Activated CD4-positive, CD25-positive, alpha-beta regulatory T cell treated with anti-CD3 and anti-CD28 coated beads, Interleukin-2, amount 50 U/mL, for 16 hours (primary cell): Measurements from ENCODE around the gene TBX22.
"Not testable (repeated sequence)": the region's sequence is repeated elsewhere in the genome, so short reads cannot be mapped to it uniquely, and the experiment has no call there.

Source experiments
- DNase-seq: peaks from one replicate; pipeline ENCODE4 v3.0.0-alpha.2; 2020; ENCODE audit warnings: low read depth, low spot score

TBX22 gene, protein sequence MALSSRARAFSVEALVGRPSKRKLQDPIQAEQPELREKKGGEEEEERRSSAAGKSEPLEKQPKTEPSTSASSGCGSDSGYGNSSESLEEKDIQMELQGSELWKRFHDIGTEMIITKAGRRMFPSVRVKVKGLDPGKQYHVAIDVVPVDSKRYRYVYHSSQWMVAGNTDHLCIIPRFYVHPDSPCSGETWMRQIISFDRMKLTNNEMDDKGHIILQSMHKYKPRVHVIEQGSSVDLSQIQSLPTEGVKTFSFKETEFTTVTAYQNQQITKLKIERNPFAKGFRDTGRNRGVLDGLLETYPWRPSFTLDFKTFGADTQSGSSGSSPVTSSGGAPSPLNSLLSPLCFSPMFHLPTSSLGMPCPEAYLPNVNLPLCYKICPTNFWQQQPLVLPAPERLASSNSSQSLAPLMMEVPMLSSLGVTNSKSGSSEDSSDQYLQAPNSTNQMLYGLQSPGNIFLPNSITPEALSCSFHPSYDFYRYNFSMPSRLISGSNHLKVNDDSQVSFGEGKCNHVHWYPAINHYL

GRCh38 chrX:80014141-80014940, at the start of gene TBX22:
Gene TBX22 (plus strand): TSS chrX:80014753. CDS start chrX:80022270, 7,517 bp downstream.
- DNase-seq, result no peak

DNA sequence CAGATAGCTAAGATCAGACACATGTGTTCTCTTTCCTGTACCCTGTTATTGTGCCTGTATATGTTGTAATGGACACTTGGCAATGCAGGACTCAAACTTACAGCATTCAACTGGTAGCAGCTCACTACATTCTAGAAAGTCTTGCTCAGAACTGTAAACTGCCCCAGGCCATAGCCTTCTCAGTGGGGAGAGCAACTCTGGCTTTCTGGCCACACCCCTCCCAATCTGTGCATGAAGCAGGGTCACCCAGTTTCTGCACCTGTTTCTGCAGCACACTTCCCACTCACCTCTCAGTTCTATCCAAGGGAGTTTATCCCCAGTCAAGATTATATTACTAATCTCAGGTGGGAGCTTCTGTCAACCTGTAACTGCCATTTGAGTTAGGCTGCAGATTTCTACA, 38.9 kb upstream of the TBX22 start:
- no peak for DNase-seq

DNA sequence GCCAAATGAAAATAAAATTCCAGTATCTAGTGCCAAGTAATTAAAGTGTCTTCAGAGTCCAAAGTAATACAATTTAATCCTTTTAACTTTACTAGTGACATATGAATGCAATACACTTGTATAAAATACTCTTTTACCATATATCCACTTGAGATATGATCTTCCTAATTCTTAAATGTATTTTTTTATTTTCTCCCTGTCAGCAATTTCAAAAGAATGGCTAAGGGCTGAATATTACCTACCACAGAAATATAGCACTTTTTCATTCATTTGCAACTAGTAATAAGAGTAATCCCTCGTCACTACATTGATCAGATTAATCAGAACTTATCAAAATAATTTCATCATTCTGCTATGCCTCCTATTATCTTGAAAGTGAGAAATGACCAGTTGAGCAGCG, 10.1 kb upstream of the TBX22 start:
- no peak for DNase-seq

DNA sequence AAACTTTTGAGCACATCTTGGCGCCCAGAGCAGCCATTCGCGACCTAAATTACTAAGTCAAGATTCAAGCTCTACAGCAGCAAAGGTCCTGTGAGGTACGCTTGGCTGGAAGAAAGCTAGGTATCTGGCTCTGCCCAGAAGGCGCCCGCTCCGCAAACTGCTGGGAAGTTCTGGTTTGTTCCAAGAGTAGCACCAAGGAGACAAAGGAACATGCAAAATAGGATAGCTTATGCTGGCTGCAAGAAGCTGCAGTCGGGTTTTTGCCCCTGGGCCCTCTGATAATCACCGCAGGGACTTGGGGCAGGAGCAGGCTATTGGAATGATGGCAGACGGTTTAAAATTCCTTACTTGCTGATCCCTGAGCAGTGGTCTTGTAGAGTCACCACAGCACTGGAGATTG, 3.0 kb upstream of the TBX22 start:
- no peak for DNase-seq

GRCh38 chrX:80016182-80016581, 1.6 kb downstream of the TBX22 start:
- no peak for DNase-seq

DNA sequence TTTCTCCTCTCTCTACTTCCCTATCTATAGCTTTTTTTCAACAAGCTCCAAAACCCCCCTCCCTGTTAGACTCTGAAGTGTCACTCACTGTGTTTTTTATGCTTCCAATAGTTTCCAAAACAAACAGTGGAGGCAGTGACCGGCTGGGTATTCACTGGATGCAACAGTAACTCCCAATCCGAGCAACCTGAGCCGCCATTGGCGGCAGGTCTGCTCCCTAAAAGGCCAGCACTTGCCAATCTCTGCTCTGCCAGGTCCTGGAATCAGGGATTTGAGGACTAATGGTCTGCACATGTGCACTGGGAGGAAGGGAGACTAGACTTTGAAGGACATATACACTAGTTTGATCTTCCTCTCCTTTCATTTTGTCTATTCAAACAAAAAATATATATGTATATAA, 7.1 kb downstream of the TBX22 start:
- DNase-seq, result no peak

DNA sequence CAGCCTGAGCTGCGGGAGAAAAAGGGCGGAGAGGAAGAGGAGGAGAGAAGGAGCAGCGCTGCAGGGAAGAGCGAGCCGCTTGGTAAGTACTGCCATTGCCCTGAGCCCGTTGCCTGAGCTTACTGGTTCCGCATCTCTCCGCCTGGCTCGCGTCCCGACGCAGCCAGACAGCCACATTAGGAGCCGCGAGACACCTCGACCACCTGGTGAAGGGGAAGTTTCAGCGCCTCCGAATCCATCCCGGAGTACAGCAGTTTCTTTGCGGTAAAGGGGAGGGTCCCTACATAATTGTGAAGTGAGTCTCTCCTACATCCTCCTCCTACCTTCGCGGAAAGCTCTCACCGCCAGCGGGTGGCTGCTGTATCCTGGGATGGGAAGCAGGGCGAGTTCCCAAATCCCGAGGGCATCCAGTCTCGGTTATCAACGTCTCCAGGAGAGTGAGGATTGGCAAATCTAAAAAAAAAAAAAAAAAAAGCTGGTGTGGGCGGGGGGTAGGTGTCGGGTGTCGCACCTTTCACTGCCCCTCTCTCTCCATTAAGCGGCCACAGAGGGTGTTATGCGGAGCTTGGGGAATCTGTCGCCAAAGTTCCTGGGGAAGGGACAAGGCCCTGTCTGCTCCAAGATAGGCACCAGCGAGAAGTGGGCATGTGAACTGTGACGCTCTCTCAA, 7.9 kb downstream of the TBX22 start:
- no peak for DNase-seq

GRCh38 chrX:80026116-80026515, 11.6 kb downstream of the TBX22 start:
- no peak for DNase-seq

- not testable (repeated sequence) for DNase-seq
Observed at GRCh38 chrX:80066156-80066555, 51.6 kb downstream of the TBX22 start.

DNA sequence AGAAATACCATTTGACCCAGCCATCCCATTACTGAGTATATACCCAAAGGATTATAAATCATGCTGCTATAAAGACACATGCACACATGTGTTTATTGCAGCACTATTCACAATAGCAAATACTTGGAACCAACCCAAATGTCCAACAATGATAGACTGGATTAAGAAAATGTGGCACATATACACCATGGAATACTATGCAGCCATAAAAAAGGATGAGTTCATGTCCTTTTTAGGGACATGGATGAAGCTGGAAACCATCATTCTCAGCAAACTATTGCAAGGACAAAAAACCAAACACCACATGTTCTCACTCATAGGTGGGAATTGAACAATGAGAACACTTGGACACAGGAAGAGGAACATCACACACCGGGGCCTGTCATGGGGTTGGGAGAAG, 61.1 kb downstream of the TBX22 start:
- not testable (repeated sequence) for DNase-seq
